ENCODE results near the gene PPIG. TPM values are rescaled to one million over a fixed set of nuclear protein-coding genes. Genes with fewer than 3 reads are reported as not detected.
"Not testable (repeated sequence)": the region's sequence is repeated elsewhere in the genome, so short reads cannot be mapped to it uniquely, and the experiment has no call there.

PPIG gene
- total and polyA plus RNA-seq, 7 experiments from 2014 or later, result 50.6 to 104 (median 73.7) TPM

DNA sequence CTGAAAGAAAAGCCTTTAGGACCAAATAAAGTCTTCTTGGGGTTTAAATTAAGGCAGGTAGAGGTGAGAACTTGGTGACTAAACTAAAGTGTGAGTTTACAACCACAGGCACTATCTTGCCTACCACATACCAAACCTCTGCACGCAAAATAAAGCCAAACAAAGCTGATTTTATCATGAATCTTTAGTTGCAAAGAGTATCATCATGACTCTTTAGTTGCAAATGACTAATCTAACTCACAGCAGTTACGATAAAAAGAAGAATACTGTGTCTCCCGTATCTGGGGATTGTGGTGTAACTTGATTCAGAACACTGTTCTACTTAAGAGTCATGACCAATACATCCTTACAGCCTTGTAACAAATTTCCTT, 98.9 kb downstream of the PPIG start:
- Histone ChIP-seq H3K9me3 (ENCODE audit: control insufficient read depth in 2 of 3, low read length in 3 of 3) (no peaks in the 10 kb centered on the region), H3K27me3 (ENCODE audit: control insufficient read depth in 2 of 2, insufficient read depth in 2 of 2, low read length in 2 of 2) (no peaks in the 10 kb centered on the region), H3K4me3 (ENCODE audit: low read length) (no peak overlapping the region), H3K4me1 (ENCODE audit: control insufficient read depth in 2 of 2, insufficient read depth in 2 of 2, low read length in 2 of 2) (peaks cover 0 to 17% of the 10 kb centered on the region in 2 donors), H3K36me3 (ENCODE audit: control insufficient read depth in 2 of 3, insufficient read depth in 3 of 3, low read length in 3 of 3) (no peaks in the 10 kb centered on the region), H3K27ac (ENCODE audit: low read depth, low read length) (no peak overlapping the region)
- ATAC-seq (peak; percentile 45), DNase-seq (no peak)
- H3K9me3 Mint-ChIP-seq, result peaks cover 0 to 9% (median 0%) of the 10 kb centered on the region in 11 donors
- peaks cover 0 to 2% (median 0%) of the 10 kb centered on the region in 5 donors for H3K36me3 Mint-ChIP-seq
- peaks cover 0 to 7% (median 3%) of the 10 kb centered on the region in 5 donors for H3K27me3 Mint-ChIP-seq
- POLR2A ChIA-PET, result no interaction called here
- peaks cover 0 to 6% (median 0%) of the 10 kb centered on the region in 7 donors for H3K4me1 Mint-ChIP-seq
- intact Hi-C loops (cut with micrococcal nuclease), result loop anchor here in 1 of 2 donors (5.0 kb wide), 1 partner anchor 201 kb away; no protein-coding TSS in a partner anchor
- CTCF ChIA-PET, result interaction anchor here (0.6 kb wide), 1 partner anchor 39 kb away, joined by 3 read pairs; no protein-coding TSS in a partner anchor
- H3K27ac Mint-ChIP-seq, result no peak overlapping the region
- H3K4me3 Mint-ChIP-seq, result no peak overlapping the region

DNA sequence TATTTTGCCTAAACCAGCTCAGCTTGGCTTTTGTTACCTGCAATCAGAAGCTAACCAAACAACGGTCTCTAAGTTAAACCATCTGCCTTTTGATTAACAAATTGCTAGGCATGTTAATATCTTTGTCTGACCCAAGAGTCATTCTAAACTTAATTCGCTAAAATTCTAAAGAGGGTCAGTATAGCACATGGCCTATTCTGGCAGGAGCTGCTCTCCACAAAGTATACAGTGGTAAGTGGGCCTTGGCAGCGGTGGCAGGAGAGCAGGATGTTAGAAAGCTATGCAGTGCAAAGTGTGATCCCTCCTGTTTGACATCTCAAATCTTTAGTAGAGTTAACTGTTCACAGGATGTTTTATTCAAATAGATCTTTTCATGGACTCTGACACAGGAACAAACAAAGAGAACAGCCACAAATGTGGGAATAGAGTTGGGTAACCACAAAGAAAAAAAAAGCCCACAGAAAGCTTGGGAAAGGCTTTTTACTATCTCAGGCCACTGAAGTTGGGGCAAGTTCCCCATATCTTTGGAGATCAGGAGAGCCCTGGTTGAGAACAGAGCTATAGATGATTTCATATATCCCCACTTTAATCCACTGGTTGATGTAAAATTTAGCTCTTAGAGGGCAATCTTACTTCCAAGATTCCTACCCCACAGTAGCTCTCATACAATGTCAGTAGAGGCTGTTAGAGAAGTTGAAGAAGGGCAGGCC, 99.4 kb downstream of the PPIG start:
- Mint-ChIP-seq H3K27ac (no peak overlapping the region), H3K4me1 (peaks cover 0 to 6% (median 0%) of the 10 kb centered on the region in 7 donors), H3K4me3 (no peak overlapping the region), H3K27me3 (peaks cover 0 to 7% (median 4%) of the 10 kb centered on the region in 5 donors), H3K9me3 (peaks cover 0 to 13% (median 2%) of the 10 kb centered on the region in 11 donors), H3K36me3 (peaks cover 0 to 4% (median 2%) of the 10 kb centered on the region in 5 donors)
- ChIA-PET CTCF (interaction anchor here (0.6 kb wide), 1 partner anchor 40 kb away, joined by 3 read pairs; no protein-coding TSS in a partner anchor), POLR2A (no interaction called here)
- H3K27ac ChIP-seq (ENCODE audit: low read depth, low read length), result no peak overlapping the region
- H3K4me3 ChIP-seq (ENCODE audit: low read length), result no peak overlapping the region
- H3K4me1 ChIP-seq (ENCODE audit: control insufficient read depth in 2 of 2, insufficient read depth in 2 of 2, low read length in 2 of 2), result peaks cover 0 to 17% of the 10 kb centered on the region in 2 donors
- ATAC-seq (peak; percentile 28), DNase-seq (no peak)
- intact Hi-C loops (cut with micrococcal nuclease), result loop anchor here in 1 of 2 donors (5.0 kb wide), 1 partner anchor 201 kb away; no protein-coding TSS in a partner anchor
- no peaks in the 10 kb centered on the region for H3K36me3 ChIP-seq (ENCODE audit: control insufficient read depth in 2 of 3, insufficient read depth in 3 of 3, low read length in 3 of 3)
- no peaks in the 10 kb centered on the region for H3K9me3 ChIP-seq (ENCODE audit: control insufficient read depth in 2 of 3, low read length in 3 of 3)
- H3K27me3 ChIP-seq (ENCODE audit: control insufficient read depth in 2 of 2, insufficient read depth in 2 of 2, low read length in 2 of 2), result no peaks in the 10 kb centered on the region

GRCh38 chr2:169684135-169684565, 100.0 kb downstream of the PPIG start:
- Histone ChIP-seq H3K27ac (ENCODE audit: low read depth, low read length) (no peak overlapping the region), H3K4me3 (ENCODE audit: low read length) (no peak overlapping the region), H3K9me3 (ENCODE audit: control insufficient read depth in 2 of 3, low read length in 3 of 3) (no peaks in the 10 kb centered on the region), H3K27me3 (ENCODE audit: control insufficient read depth in 2 of 2, insufficient read depth in 2 of 2, low read length in 2 of 2) (no peaks in the 10 kb centered on the region), H3K36me3 (ENCODE audit: control insufficient read depth in 2 of 3, insufficient read depth in 3 of 3, low read length in 3 of 3) (no peaks in the 10 kb centered on the region), H3K4me1 (ENCODE audit: control insufficient read depth in 2 of 2, insufficient read depth in 2 of 2, low read length in 2 of 2) (peaks cover 0 to 17% of the 10 kb centered on the region in 2 donors)
- Mint-ChIP-seq H3K4me3 (no peak overlapping the region), H3K4me1 (peaks cover 0 to 6% (median 0%) of the 10 kb centered on the region in 7 donors), H3K27me3 (peaks cover 0 to 7% (median 7%) of the 10 kb centered on the region in 5 donors), H3K9me3 (peaks cover 0 to 16% (median 5%) of the 10 kb centered on the region in 11 donors), H3K27ac (no peak overlapping the region), H3K36me3 (peaks cover 0 to 8% (median 4%) of the 10 kb centered on the region in 5 donors)
- DNase-seq (no peak), ATAC-seq (no peak)
- ChIA-PET POLR2A (no interaction called here), CTCF (no interaction called here)
- intact Hi-C loops (cut with micrococcal nuclease), result loop anchor here in 1 of 2 donors (5.0 kb wide), 1 partner anchor 202 kb away; no protein-coding TSS in a partner anchor

GRCh38 chr2:169684712-169685111, 100.6 kb downstream of the PPIG start:
- H3K27me3 Mint-ChIP-seq; H3K27me3 ChIP-seq (ENCODE audit: control insufficient read depth in 2 of 2, insufficient read depth in 2 of 2, low read length in 2 of 2); DNase-seq; POLR2A ChIA-PET; H3K36me3 ChIP-seq (ENCODE audit: control insufficient read depth in 2 of 3, insufficient read depth in 3 of 3, low read length in 3 of 3); H3K27ac ChIP-seq (ENCODE audit: low read depth, low read length); H3K9me3 ChIP-seq (ENCODE audit: control insufficient read depth in 2 of 3, low read length in 3 of 3); H3K27ac Mint-ChIP-seq; H3K4me3 Mint-ChIP-seq; H3K4me1 Mint-ChIP-seq; ATAC-seq; H3K36me3 Mint-ChIP-seq; H3K4me3 ChIP-seq (ENCODE audit: low read length): not testable (repeated sequence)
- intact Hi-C loops (cut with micrococcal nuclease), result loop anchor here in 1 of 2 donors (5.0 kb wide), 1 partner anchor 202 kb away; no protein-coding TSS in a partner anchor
- CTCF ChIA-PET, result interaction anchor here (0.6 kb wide), 1 partner anchor 1402 kb away, joined by 3 read pairs; no protein-coding TSS in a partner anchor
- peaks cover 0 to 17% of the 10 kb centered on the region in 2 donors for H3K4me1 ChIP-seq (ENCODE audit: control insufficient read depth in 2 of 2, insufficient read depth in 2 of 2, low read length in 2 of 2)
- peaks cover 0 to 17% (median 5%) of the 10 kb centered on the region in 11 donors for H3K9me3 Mint-ChIP-seq

GRCh38 chr2:169686825-169687224, 102.7 kb downstream of the PPIG start:
- intact Hi-C loops (cut with micrococcal nuclease); H3K4me3 ChIP-seq (ENCODE audit: low read length); DNase-seq; H3K9me3 ChIP-seq (ENCODE audit: control insufficient read depth in 2 of 3, low read length in 3 of 3); H3K27ac ChIP-seq (ENCODE audit: low read depth, low read length); H3K4me3 Mint-ChIP-seq; CTCF ChIA-PET; H3K4me1 Mint-ChIP-seq; H3K27me3 ChIP-seq (ENCODE audit: control insufficient read depth in 2 of 2, insufficient read depth in 2 of 2, low read length in 2 of 2); H3K27ac Mint-ChIP-seq; POLR2A ChIA-PET; ATAC-seq; H3K36me3 ChIP-seq (ENCODE audit: control insufficient read depth in 2 of 3, insufficient read depth in 3 of 3, low read length in 3 of 3): not testable (repeated sequence)
- peaks cover 7 to 31% (median 16%) of the 10 kb centered on the region in 11 donors for H3K9me3 Mint-ChIP-seq
- peaks cover 4 to 11% (median 10%) of the 10 kb centered on the region in 5 donors for H3K36me3 Mint-ChIP-seq
- H3K4me1 ChIP-seq (ENCODE audit: control insufficient read depth in 2 of 2, insufficient read depth in 2 of 2, low read length in 2 of 2), result peaks cover 0 to 17% of the 10 kb centered on the region in 2 donors
- H3K27me3 Mint-ChIP-seq, result peaks cover 0 to 18% (median 11%) of the 10 kb centered on the region in 5 donors

DNA sequence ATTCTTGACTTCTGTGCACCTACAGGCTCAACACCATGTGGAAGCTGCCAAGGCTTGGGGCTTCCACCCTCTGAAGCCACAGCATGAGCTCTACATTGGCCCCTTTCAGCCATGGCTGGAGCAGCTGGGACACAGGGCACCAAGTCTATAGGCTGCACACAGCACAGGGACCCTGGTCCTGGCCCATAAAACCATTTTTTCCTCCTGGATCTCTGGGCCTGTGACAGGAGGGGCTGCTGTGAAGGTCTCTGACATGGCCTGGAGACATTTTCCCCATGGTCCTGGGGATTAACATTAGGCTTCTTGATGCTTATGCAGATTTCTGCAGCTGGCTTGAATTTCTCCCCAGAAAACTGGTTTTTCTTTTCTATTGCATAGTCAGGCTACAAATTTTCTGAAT, 103.8 kb downstream of the PPIG start:
- H3K4me3 ChIP-seq (ENCODE audit: low read length); H3K9me3 ChIP-seq (ENCODE audit: control insufficient read depth in 2 of 3, low read length in 3 of 3); DNase-seq; H3K36me3 ChIP-seq (ENCODE audit: control insufficient read depth in 2 of 3, insufficient read depth in 3 of 3, low read length in 3 of 3); ATAC-seq; H3K4me1 Mint-ChIP-seq; H3K27me3 ChIP-seq (ENCODE audit: control insufficient read depth in 2 of 2, insufficient read depth in 2 of 2, low read length in 2 of 2); H3K4me3 Mint-ChIP-seq; CTCF ChIA-PET; intact Hi-C loops (cut with micrococcal nuclease); POLR2A ChIA-PET; H3K27ac ChIP-seq (ENCODE audit: low read depth, low read length); H3K27ac Mint-ChIP-seq: not testable (repeated sequence)
- peaks cover 0 to 26% (median 16%) of the 10 kb centered on the region in 5 donors for H3K27me3 Mint-ChIP-seq
- H3K36me3 Mint-ChIP-seq, result peaks cover 4 to 11% (median 10%) of the 10 kb centered on the region in 5 donors
- H3K4me1 ChIP-seq (ENCODE audit: control insufficient read depth in 2 of 2, insufficient read depth in 2 of 2, low read length in 2 of 2), result peaks cover 0 to 13% of the 10 kb centered on the region in 2 donors
- peaks cover 7 to 33% (median 16%) of the 10 kb centered on the region in 11 donors for H3K9me3 Mint-ChIP-seq

Measured in naive thymus-derived CD4-positive, alpha-beta T cell (primary cell).